ENCODE measurements around the gene PON3.

PON3 gene

GRCh38 chr7:95397381-95397780, 1.2 kb upstream of the PON3 start:
- no peak overlapping the region for H3K27ac ChIP-seq (ENCODE audit: extremely low read depth, low read depth, low read length)
- TF ChIP-seq ZNF624 (tag by site-specific recombination; IDR thresholded peaks at IDR 0.05) (no peak), HOXC10 (CRISPR knock-in tag; IDR thresholded peaks at IDR 0.05) (no peak), ELK4 (IDR thresholded peaks at IDR 0.05; ENCODE audit: borderline replicate concordance, low read depth, low read length) (no peak), ZBTB20 (tag by site-specific recombination; IDR thresholded peaks at IDR 0.05) (no peak), ZNF426 (tag by site-specific recombination; IDR thresholded peaks at IDR 0.05) (no peak), ZNF571 (tag by site-specific recombination; IDR thresholded peaks at IDR 0.05) (no peak), GLIS1 (tag by site-specific recombination; IDR thresholded peaks at IDR 0.05) (no peak), ZNF48 (tag by site-specific recombination; IDR thresholded peaks at IDR 0.05) (no peak), ZNF146 (tag by site-specific recombination; IDR thresholded peaks at IDR 0.05) (no peak), ZFHX2 (tag by site-specific recombination; conservative IDR thresholded peaks at IDR 0.05) (no peak), ZBTB1 (tag by site-specific recombination; IDR thresholded peaks at IDR 0.05) (no peak), ZSCAN30 (tag by site-specific recombination; IDR thresholded peaks at IDR 0.05) (no peak), ZNF707 (tag by site-specific recombination; IDR thresholded peaks at IDR 0.05) (no peak)
- no peaks in the 10 kb centered on the region for H3K9me3 ChIP-seq (ENCODE audit: control insufficient read depth, insufficient read depth, low read depth, low read length)
- H3K4me1 ChIP-seq (ENCODE audit: control insufficient read depth, insufficient read depth, low read length): no peaks in the 10 kb centered on the region
- ChIA-PET POLR2A (no interaction called here), CTCF (interaction anchor here (0.6 kb wide), 1 partner anchor 309 kb away, joined by 5 read pairs; no protein-coding TSS in a partner anchor)
- no peaks in the 10 kb centered on the region for H3K36me3 ChIP-seq (ENCODE audit: control insufficient read depth in 2 of 2, insufficient read depth in 1 of 2, low read length in 2 of 2)
- H3K4me3 ChIP-seq (ENCODE audit: low read depth, low read length): no peak overlapping the region

- CTCF ChIA-PET: no interaction called here
- no peak for TF ChIP-seq ZNF48 (tag by site-specific recombination; IDR thresholded peaks at IDR 0.05)
- no peak for TF ChIP-seq TCF7L2 (IDR thresholded peaks at IDR 0.05; ENCODE audit: borderline replicate concordance, low read depth, low read length)
- TF ChIP-seq ZNF138 (tag by site-specific recombination; IDR thresholded peaks at IDR 0.05; ENCODE audit: borderline replicate concordance): no peak
- no peak for TF ChIP-seq KLF10 (tag by site-specific recombination; IDR thresholded peaks at IDR 0.05)
- no peak for TF ChIP-seq ATF2 (tag by site-specific recombination; IDR thresholded peaks at IDR 0.05; ENCODE audit: low read depth)
- TF ChIP-seq ZNF626 (tag by site-specific recombination; IDR thresholded peaks at IDR 0.05): no peak
- TF ChIP-seq ZNF184 (tag by site-specific recombination; IDR thresholded peaks at IDR 0.05): no peak
- TF ChIP-seq SCRT2 (tag by site-specific recombination; IDR thresholded peaks at IDR 0.05): no peak
- TF ChIP-seq ZNF157 (tag by site-specific recombination; IDR thresholded peaks at IDR 0.05): no peak
- TF ChIP-seq ZNF174 (tag by site-specific recombination; IDR thresholded peaks at IDR 0.05): no peak
- no peak overlapping the region for H3K4me3 ChIP-seq (ENCODE audit: low read depth, low read length)
- no peaks in the 10 kb centered on the region for H3K9me3 ChIP-seq (ENCODE audit: control insufficient read depth, insufficient read depth, low read depth, low read length)
- H3K4me1 ChIP-seq (ENCODE audit: control insufficient read depth, insufficient read depth, low read length): no peaks in the 10 kb centered on the region
- no peak overlapping the region for H3K27ac ChIP-seq (ENCODE audit: extremely low read depth, low read depth, low read length)
- H3K36me3 ChIP-seq (ENCODE audit: control insufficient read depth in 2 of 2, insufficient read depth in 1 of 2, low read length in 2 of 2): no peaks in the 10 kb centered on the region
- POLR2A ChIA-PET: no interaction called here
Observed at GRCh38 chr7:95395755-95396135, 430 bp downstream of the PON3 start.

GRCh38 chr7:95394370-95394769, 1.8 kb downstream of the PON3 start:
- H3K36me3 ChIP-seq (ENCODE audit: control insufficient read depth in 2 of 2, insufficient read depth in 1 of 2, low read length in 2 of 2): no peaks in the 10 kb centered on the region
- CTCF ChIA-PET: no interaction called here
- POLR2A ChIA-PET: no interaction called here
- H3K4me3 ChIP-seq (ENCODE audit: low read depth, low read length): no peak overlapping the region
- H3K9me3 ChIP-seq (ENCODE audit: control insufficient read depth, insufficient read depth, low read depth, low read length): no peaks in the 10 kb centered on the region
- no peak overlapping the region for H3K27ac ChIP-seq (ENCODE audit: extremely low read depth, low read depth, low read length)
- H3K4me1 ChIP-seq (ENCODE audit: control insufficient read depth, insufficient read depth, low read length): no peaks in the 10 kb centered on the region
- TF ChIP-seq ZNF26 (tag by site-specific recombination; IDR thresholded peaks at IDR 0.05) (no peak), ZNF658 (tag by site-specific recombination; IDR thresholded peaks at IDR 0.05) (no peak), ZNF560 (tag by site-specific recombination; IDR thresholded peaks at IDR 0.05; ENCODE audit: borderline replicate concordance) (no peak)

Measured in HEK293 (cell line).